Esophagus muscularis mucosa (tissue), 3 donors: Measurements from ENCODE around the gene CYTH3.

Source experiments
- CTCF ChIP-seq, 3 experiments: fragments of 200-600 bp in 2 of 3; fragments of 450-650 bp in 1 of 3; sonication (generic) in 2 of 3; IDR thresholded peaks; one replicate each; pipeline ENCODE4 v1.5.1; 2017 to 2019; ENCODE audit warnings: antibody characterized with exemption in 3 of 3, mild to moderate bottlenecking in 2 of 3, moderate library complexity in 1 of 3
- POLR2A ChIP-seq: fragments of 450-650 bp; IDR thresholded peaks from one replicate; pipeline ENCODE4 v1.6.1; 2017; ENCODE audit warnings: antibody characterized with exemption, moderate library complexity, mild to moderate bottlenecking, low read depth
- POLR2AphosphoS5 ChIP-seq, 2 donors: sonication (generic); formaldehyde crosslinking; IDR thresholded peaks; one replicate each; pipeline ENCODE4 v1.6.1; 2017; ENCODE audit warnings: antibody characterized with exemption in 2 of 2

- TF ChIP-seq POLR2A: no peak
- no peak for TF ChIP-seq CTCF (IDR thresholded peaks at IDR 0.05)
- no peak for TF ChIP-seq POLR2AphosphoS5 (IDR thresholded peaks at IDR 0.05)
These were observed 69.0 kb downstream of the CYTH3 start for GRCh38 chr7:6203381-6203780.
